Activated T-cell treated with anti-CD3 and anti-CD28 coated beads for 1 hour (primary cell): ENCODE measurements around the gene MAN1C1.
"Not testable (repeated sequence)": the region's sequence is repeated elsewhere in the genome, so short reads cannot be mapped to it uniquely, and the experiment has no call there.

ENCODE experiments used
- DNase-seq: peaks from one replicate; pipeline ENCODE4 v3.0.0-alpha.2; 2020; ENCODE audit warnings: low read depth

Gene MAN1C1

DNA sequence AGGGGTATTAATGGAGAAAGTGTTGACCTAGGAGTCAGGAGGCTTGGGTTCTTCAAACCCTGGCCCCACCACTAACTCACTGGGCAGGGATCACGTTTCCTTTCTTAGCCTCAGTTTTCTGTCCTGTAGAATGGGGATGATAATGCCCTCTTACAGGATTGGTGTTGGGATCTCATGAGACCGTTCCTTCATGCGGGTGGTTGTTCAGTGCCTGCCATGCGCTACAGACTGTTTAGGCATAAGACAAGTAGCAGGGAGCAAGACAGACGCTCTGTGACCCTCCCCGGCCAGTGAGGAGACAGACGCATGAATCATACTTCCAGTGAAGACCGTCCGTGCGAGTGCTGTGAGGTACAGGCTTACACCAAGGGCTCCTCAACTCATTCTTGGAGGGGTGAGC, 81.7 kb downstream of the MAN1C1 start:
- DNase-seq = no peak

DNA sequence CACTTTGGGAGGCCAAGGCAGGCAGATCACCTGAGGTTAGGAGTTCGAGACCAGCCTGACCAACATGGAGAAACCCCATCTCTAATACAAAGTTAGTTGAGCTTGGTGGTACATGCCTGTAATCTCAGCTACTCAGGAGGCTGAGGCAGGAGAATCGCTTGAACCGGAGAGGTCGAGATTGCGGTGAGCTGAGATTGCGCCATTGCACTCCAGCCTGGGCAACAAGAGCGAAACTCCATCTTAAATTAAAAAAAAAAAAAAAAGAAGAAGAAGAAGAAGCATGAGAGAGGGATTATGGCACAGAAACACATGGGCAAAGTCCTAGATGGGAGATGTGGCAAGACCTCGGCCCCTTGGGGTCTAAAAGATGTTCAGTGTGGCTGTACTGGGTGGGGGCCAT, 82.5 kb downstream of the MAN1C1 start:
- DNase-seq = not testable (repeated sequence)

DNA sequence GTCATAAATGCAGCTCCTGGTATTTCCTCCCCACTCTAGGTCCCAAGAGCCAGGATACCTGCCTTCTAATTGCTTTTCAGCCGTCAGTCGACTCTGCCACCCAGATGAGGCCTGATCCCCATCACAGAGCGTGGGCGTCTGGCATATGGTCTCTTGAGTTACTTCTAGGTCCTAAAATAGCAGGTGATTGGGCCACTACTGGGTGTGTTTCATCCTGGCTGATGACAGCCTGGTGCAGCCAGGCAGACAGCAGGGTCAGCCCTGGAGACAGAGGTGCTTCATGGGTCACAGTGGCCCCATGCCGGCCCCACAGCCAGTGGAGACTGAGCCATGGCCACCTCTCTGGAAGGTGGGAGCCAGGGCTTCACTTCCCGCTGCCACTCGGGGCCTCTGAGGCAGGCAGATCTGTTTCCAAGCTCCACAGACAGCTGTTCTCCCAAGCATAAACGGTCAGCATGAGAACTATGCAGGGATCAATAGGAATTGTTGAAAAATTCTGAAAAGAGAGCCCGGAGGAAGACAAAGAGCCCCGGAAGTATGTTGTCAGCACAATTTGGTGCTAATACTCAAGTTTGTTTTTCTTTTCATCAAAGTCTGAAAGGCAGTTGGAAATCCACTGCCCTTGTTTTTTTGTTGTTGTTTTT, 83.0 kb downstream of the MAN1C1 start:
- DNase-seq = no peak

DNA sequence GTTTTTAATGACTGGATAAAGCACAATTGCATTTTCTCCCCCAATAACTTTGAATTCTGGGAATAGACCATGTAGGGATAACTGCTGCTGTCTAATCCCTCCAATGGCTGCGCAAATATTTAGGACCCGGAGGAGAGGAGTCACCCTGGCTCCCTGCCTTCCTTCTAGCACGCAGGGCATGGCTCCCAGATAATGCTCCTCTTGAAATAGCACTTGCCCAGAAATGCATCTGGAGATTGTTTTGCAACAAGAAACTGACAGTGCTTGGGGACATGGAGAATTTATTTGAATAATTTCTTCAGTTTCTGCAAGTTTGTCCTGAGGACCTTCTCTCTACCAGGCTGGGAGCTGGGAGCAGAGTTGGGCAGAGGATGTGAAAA, 83.5 kb downstream of the MAN1C1 start:
- DNase-seq = no peak

DNA sequence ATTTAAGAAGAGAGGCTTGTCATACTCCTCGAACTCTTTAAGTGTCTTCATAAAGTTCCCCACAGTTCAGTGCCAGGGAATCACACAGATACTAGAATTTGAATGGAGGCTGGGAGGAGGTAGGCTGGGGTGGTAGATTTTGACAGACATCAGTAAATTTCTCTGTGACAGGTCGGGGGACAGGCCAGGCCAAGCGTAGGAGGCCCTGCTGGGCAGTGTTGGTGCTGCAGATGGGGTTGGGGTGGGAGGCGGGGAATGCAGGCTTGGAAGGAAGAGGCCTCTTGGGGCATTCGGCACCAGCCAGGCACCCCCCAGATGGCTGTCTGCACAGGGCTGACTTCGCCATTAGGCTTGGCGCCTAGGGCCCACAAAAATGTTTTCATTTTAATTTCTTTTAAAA, 84.0 kb downstream of the MAN1C1 start:
- DNase-seq = no peak

DNA sequence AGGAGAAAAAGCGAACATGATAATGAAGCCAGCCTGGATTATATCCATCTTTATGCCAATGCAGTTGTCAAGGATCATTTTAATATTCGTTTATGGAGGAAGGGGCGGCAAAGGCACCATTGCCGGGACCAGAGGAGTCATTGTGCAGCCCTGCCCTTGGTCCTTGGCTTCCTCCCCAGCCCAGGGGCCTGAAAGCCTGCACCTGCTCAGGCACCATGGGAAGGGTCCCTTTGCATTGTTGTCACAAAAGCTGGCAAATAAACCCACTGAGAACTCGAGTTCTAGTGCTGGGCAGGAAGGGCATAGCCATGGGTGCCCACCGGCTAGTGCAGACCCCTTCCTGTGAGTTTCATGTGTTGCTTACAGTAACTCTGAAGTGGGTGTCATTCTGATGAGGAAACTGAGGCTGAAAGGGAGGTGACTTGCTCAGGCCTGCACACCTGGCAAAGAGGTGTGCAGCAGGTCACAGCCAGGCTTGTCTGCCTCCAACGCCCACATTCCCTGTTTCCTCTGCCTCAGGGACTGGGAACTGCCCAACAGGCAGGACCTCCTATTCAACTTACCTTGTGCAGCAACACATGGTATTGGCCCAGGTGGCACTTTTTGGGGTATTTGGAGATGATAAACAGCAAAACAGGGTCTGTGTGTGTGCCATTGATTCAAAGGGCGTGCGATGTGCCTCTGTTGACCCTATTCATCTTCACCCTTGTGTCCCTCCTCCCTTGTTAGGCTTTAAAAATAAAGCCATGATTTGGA, 84.6 kb downstream of the MAN1C1 start:
- DNase-seq = no peak

DNA sequence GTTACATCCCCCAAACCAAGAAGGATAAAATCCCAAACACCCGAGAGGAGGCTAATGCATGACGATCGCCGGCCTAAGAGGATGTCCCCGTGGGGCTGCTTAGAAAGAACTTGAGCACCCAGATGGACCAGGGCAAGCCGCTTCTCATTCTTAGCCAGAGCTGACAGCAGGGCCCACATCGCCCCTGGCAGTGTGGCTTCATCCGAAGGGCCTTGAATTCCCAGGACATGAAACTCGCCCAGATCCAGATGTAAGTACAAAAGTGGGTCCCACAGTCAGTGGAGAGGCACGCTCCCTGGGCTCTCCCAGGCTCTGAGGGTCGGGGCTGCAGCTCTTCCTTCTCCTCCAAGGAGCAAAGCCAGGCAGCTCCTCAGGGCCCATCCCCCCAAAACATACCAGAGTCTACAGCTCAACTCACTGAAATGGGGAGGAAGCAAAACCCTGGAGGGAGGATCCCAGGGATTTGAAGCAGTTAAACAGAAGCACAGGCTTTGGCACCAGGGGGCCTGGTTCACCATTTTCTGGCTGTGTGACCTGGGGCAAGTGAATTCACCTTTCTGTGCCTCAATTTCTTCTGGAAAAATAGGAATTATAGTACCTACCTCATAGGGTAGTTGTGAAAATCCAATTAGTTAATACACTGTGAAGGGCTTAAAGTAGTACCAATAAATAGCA, 85.6 kb downstream of the MAN1C1 start:
- DNase-seq = no peak

DNA sequence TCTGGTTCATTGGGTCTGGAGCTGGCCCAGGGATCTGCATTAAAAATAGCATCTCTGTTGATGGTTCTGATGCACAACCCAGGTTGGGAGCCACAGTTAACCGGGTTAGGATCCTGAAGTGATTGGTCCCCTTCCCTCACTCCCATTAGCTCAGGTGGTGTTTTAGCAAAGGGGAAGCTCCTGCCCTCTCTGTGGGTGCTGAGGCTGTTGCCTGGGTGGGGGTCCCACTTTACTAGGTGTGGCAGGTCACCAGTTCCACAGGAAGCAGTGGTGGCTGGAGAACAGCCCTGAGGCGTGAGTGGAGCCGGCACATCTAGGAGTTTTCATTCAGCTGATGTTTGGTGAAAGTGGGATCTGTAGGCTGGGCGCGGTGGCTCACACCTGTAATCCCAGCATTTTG, 86.5 kb downstream of the MAN1C1 start:
- no peak for DNase-seq

DNA sequence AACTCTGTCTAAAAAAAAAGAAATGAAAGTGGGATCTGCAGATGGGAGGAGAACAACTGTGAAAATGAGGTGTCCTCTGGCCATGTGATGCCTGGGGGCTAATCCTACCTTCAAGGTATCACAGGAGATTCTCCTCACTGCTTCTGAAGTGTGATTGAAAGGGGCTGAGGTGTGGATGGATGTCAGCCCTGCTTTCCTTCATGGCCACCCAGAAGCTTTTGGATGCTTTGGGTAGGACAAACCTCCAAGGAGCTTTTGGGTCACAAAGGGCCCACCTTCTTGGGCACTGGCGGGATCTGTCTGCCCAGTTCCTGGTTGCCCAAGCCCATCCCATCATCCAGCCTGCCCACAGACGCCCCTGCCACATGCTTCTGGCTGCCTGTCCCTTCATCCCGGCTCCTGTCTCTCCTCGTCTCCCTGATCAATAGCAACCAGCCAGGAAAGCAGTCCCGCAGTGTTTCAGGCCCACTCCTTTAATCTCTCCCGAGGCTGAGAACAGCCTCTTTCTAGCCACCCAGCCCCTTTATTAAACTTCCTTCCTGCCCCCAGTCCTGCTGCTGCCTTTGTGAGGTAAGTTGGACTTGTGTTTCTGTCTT, 87.2 kb downstream of the MAN1C1 start:
- DNase-seq = no peak

DNA sequence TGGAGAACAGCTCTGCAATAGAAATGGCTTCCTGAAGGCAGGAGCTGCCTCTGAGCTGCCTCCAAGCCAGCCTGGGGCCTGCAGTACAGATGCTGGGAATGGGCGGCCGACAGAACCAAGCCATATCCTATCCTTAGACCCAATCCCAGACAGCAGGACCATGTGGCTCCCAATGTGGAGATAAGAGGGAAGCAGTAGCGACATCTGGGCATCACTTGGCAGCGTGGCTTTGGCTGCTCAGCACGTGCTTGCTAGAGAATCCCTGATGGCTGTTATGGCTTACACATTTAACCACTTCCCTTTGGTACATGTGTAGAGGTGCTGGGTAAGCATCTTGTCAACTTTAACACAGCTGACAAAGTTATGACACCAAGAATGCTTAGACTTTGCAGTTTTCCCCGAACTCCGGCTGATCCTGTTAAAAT, 87.7 kb downstream of the MAN1C1 start:
- DNase-seq = no peak

DNA sequence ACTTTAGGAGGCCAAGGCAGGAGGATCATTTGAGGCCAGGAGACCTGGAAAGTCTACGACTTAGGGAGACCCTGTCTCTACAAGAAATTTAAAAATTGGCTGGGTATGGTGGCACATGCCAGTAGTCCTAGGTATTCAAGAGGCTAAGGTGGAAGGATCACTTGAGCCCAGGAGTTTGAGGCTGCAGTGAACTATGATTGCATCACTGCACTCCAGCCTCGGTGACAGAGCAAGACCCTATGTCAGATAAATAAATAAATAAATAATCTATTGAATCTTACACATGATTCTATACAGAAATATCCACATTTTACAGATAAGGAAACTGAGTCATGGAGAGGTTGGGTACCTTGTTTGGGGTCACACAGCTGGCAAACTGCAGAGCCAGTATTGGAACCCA, 89.1 kb downstream of the MAN1C1 start:
- no peak for DNase-seq

DNA sequence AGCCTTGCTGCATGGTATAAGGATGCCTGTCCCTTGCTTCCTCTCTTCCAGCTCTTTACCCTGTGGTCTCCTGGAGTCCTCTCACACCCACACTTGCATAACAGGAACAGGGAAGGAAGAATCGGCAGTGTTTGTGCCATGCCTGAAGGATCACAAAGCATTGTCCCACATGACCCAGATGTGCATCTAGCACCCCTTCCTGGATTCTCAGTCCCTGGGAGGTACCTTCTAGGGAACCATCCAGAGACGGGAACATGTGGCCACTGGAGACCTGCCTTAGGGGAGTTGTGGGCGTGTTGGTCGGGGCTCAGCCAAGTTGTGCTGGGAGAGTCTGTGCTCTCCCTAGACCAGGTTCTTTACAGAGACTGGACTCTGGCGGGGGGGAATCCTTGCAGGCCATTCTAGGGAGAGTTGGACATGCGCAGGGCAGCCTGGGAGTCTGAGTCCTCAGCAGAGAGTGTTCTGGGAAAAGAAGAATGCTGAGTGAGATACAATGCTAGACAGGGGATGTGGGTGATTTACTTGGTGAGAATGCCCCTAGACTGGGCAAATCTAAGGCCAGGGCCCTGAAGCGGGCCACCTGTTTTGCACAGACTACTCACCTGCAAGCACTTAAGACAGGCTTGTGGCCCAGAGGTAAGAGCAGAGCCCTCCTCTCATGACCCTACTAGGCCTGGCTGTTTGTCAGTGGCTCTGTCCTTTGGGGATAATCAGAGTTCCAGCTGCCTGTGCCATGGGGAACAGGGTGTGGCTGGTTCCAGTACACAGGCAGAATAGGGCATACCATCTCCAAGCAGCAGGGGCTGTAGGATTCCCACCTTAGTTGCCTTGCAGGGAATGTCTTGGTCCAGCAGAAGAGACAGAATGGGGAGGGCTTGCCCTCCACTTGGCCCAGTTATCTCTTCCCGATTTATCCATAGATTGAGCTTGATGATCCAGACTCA, 89.8 kb downstream of the MAN1C1 start:
- no peak for DNase-seq

DNA sequence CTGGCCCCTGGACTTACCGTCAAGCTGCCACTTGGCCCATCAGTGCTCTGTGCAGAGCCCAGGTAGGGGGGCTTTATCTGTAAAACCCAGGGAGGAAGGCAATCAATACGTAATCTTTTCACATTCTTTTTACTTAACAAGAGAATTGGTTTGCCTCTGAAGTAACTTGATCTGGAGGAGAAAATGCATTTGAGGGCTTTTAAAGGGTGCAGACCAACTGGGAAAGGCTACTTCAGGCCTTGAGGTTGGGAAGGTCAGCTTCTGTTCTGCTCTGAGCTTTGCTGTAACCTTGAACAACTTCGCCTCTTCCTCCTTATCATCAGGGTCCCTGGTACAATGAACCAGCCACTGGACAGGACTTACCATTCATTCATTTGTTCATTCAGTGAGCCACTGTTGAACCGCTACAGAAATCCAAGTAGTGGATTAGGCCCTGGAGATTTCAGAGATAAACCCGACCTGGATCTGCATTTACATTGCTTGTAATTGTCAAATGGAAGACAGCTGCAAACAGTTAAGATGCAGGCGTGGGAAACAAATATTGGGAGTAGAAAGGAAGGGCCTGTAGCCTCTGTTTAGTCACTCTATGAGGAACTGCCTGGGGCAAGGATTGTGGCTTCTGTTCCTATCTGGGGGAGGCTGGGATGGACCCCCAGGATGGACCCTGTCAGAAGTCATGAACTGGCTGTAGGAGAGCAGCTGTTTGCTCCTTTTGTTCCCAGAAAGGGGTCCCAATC, 90.9 kb downstream of the MAN1C1 start:
- DNase-seq = no peak

DNA sequence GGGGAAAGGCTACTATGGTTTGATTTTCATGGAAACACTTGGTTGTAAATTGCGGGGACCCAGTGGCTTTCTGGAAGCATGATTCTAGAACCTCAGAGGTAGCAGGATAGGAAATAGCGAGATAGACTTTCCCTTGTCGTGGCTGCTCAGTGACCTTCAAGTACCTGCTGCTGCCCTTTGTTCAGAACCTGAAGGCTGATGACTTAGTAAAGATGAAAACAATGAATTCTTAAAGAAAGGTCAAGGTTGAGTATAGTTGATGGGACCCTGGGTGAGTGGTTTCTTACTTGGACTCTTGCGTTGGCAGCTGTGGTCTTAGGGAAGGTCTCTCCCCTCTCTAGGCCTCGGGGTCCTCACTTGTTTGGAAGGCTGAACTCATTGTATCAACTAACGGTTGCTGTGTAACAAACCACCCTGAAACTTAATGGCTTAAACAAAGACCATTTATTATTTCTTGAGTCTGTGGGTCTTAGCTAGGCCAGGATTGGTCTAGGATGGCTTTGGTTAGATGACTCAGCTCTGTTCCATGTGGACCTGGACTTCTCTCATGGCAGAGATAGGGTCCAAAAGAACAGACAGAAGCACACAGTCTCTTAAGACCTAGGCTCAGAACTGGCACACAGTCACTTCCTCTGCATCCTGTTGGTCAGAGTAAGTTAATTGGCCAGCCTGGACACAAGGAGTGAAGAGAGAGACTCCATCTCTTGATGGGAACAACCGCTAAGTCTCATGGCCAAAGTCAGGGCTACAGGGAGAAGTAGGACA, 94.2 kb downstream of the MAN1C1 start:
- no peak for DNase-seq

DNA sequence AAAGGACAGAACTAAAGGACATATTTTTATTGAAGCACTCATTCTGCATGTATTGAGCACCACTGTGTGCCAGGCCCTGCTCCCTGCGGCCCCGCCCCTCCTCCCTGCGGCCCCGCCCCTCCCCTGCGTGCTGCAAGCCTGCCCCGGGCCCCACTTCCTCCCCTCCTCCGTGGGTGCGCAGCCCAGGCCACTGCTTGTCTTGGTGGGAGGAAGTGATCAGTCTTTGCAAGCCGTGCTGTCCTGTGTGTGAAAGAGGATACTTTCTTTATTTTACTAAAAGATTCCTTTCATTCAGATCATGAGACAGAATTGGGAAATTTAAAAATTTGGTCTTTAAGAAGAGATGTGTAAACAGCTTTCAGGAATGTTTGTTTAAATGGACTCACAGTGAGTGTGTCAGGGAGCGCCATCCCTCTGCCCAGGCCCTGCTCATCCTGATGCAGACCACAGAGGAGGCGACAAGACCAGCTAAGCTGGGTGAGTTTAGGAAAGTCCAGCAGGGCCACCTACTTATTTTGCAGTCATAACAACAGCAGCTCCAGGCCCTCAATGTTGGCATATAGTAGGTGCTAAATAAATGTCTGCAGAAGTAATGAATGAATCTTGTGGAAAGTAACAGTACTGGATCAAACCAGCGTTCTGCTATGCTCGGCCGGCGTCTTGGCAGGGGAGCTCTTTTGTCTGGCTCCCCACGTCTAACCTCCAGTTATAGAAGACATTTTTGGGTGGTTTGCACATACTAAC, 95.1 kb downstream of the MAN1C1 start:
- peak; percentile 46 for DNase-seq

DNA sequence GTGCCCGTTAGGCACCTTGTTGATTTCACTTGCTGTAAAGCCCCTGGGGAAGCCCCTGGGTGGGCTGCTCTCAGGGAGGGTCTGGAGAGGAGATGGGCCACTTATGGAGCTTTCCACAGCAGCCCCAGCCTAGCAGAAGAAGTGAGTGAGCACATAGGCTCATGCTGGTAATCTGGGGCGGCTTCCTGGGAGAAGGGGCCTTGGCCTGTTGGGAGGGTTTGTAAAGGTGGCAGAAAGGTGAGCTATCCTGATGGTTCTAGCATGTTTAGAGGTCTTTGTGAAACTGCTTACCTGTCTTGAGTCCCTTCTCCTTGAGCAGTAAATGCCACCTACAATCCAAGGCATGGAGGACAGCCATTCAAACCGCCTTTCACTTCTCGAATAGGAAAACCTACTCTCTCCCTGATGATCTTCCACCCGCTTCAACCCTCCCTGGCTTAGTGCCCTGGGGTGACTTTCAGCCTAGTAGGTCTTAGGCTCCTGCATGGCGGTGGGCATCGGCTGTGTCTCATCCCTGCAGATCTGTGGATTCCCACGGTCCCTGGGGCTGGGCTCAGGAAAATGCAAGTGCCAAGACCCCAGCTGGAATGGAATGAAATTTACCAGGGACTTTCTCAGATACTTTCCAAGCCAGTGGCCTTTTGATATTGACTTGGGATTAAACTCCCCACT, 95.8 kb downstream of the MAN1C1 start:
- no peak for DNase-seq

DNA sequence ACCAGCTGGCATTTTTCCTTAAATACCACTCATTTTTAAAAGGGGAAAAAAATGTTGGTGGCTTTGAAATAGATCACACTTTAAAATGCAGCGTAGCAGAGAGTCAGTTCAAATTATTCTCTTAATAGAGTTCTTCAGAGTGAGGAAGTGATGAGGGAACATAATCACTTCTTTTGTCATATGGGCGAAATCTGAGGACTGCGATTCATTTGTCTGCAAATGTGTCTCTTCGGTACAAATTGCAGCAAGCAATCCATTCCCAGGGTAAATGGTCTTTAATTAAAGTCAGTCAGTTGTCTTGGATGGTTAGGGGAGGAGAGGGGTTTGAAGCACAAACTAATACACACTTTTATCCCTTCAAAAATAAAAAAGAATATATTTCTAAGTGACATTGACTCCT, 97.4 kb downstream of the MAN1C1 start:
- no peak for DNase-seq

DNA sequence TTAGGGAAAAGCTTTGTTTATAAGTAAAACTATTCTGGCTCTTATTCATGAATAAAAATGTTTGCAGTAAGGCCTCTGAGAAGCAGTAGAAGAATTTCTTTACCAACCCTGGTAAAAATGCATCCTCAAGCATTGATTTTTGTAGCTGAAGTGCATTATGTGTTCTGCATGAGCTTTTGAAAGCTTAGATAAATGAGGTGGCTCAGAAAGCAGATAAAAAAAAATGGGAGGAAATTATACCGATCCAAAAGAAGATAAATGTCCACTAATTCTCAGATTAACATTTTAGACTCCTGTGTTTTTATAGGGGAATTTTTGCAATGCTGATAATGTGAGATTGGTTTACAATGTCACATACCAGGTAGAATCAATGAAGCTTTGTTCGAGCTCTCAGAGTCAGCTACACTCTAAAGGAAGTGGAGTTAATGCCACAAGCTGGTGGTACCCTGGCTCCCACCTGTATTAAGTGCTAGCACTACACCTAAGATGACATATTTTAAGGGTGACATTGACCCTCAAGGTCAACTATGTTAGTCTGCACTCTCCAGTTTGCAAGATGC, 97.9 kb downstream of the MAN1C1 start:
- DNase-seq = no peak

DNA sequence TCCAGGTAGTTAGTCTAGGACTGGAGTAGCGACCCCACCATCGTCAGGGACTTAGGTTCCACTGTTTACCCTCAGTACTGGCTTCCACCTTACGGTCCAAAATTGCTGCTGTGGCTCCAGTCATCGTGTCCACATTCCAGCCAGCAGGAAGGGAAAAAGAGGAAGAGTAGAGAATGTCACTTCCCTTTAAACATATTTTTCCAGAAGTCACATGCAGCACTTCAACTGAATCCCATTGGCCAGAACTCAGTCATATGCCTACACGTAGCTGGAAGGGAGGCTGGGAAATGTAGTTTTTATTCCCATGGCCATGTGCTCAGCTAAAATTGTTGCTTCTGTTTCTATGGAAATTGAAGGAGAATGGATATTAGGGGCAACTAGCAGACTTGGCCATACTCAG, 99.3 kb downstream of the MAN1C1 start:
- DNase-seq = no peak
